ENCODE measurements around the gene FXYD7. TPM values are rescaled to one million over a fixed set of nuclear protein-coding genes. Genes with fewer than 3 reads are reported as not detected.

The FXYD7 gene
- polyA plus RNA-seq, 3 donors = 0.16 TPM; not detected in 2

DNA sequence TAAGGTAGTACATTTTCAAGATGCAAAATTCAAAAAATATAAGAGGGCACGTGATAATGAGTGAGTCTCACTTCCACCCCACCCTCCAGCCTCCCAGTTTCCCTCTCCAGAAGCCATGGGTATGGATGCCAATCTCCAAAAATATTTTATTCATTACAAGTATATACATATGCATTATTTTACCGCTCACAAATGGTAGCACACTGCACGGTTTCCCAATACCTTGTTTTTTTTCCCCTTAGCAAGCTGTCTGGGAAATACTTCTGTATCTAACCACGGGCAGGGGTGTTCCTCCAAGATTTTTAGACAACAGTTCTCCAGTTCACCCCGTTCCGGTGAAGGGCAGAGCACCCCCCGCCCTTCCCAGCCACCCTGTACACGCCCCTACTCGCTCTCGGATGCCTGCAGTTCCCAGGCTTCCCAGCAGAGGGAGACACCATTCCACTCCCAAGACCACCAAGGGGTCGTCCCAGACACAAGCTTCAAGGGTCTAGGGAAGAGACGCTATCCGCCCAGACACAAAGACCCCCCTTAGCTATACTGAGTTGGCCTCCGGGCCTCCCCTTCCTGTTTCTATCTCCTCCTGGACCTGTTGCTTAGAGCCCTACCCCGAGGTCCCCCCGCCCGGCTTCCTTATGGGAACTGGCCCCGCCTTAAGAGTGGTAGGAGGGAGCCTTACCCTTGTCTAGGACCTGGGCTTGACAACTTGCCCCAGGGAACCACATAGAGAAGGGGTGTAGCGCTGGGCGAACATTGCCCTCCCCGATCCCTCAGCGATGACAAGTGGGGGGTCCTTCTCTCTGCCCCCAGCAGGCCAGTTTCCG, 28.5 kb upstream of the FXYD7 start:
- H3K9me3 Mint-ChIP-seq = peaks cover 0 to 2% (median 0%) of the 10 kb centered on the region in 7 donors
- Histone ChIP-seq H3K4me2 (replicated peaks; ENCODE audit: extremely low read depth, low read length, poor library complexity, severe bottlenecking) (peak overlapping the region; percentile 25), H3K4me3 (replicated peaks in 1 of 3; ENCODE audit: low read depth in 2 of 3, low read length in 3 of 3) (no peak overlapping the region), H3K9ac (ENCODE audit: insufficient read depth, low read length, poor library complexity, severe bottlenecking) (no peak overlapping the region), H3K27ac (ENCODE audit: low read depth in 1 of 2, low read length in 2 of 2) (no peak overlapping the region), H3K9me3 (replicated peaks in 1 of 2; ENCODE audit: control insufficient read depth in 1 of 2, insufficient read depth in 1 of 2, low read length in 2 of 2) (no peaks in the 10 kb centered on the region), H3K79me2 (ENCODE audit: insufficient read depth, low read length) (no peaks in the 10 kb centered on the region), H2AFZ (ENCODE audit: insufficient read depth, low read depth, low read length, poor library complexity, severe bottlenecking) (peak overlapping the region; percentile 48), H3K27me3 (ENCODE audit: control insufficient read depth in 2 of 2, insufficient read depth in 2 of 2, low read length in 2 of 2) (no peaks in the 10 kb centered on the region), H3K4me1 (ENCODE audit: control insufficient read depth in 1 of 2, insufficient read depth in 2 of 2, low read length in 2 of 2) (peaks cover 12 to 17% of the 10 kb centered on the region in 2 donors), H4K20me1 (ENCODE audit: insufficient read depth, low read length) (no peaks in the 10 kb centered on the region), H3K36me3 (replicated peaks in 1 of 2; ENCODE audit: control insufficient read depth in 1 of 2, insufficient read depth in 2 of 2, low read length in 2 of 2) (no peaks in the 10 kb centered on the region)
- no peak overlapping the region for H3K27ac Mint-ChIP-seq
- H3K4me3 Mint-ChIP-seq = peak overlapping the region in 1 of 2 donors; percentile 53
- TF ChIP-seq, protein P1, sequence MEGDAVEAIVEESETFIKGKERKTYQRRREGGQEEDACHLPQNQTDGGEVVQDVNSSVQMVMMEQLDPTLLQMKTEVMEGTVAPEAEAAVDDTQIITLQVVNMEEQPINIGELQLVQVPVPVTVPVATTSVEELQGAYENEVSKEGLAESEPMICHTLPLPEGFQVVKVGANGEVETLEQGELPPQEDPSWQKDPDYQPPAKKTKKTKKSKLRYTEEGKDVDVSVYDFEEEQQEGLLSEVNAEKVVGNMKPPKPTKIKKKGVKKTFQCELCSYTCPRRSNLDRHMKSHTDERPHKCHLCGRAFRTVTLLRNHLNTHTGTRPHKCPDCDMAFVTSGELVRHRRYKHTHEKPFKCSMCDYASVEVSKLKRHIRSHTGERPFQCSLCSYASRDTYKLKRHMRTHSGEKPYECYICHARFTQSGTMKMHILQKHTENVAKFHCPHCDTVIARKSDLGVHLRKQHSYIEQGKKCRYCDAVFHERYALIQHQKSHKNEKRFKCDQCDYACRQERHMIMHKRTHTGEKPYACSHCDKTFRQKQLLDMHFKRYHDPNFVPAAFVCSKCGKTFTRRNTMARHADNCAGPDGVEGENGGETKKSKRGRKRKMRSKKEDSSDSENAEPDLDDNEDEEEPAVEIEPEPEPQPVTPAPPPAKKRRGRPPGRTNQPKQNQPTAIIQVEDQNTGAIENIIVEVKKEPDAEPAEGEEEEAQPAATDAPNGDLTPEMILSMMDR (IDR thresholded peaks at IDR 0.05) = peak; percentile 97
- H3K27me3 Mint-ChIP-seq (ENCODE audit: low read depth in 3 of 3) = peaks cover 9 to 25% (median 20%) of the 10 kb centered on the region in 3 donors
- intact Hi-C loops (cut with micrococcal nuclease) = no loop called here
- peak; percentile 30 to 44 (median 30) for DNase-seq
- WGBS (ENCODE audit: insufficient coverage) = 4% methylated on average over 10 of the region's 23 CpGs
- peaks cover 15% of the 10 kb centered on the region for H3K4me1 Mint-ChIP-seq
- H3K36me3 Mint-ChIP-seq = no peaks in the 10 kb centered on the region

DNA sequence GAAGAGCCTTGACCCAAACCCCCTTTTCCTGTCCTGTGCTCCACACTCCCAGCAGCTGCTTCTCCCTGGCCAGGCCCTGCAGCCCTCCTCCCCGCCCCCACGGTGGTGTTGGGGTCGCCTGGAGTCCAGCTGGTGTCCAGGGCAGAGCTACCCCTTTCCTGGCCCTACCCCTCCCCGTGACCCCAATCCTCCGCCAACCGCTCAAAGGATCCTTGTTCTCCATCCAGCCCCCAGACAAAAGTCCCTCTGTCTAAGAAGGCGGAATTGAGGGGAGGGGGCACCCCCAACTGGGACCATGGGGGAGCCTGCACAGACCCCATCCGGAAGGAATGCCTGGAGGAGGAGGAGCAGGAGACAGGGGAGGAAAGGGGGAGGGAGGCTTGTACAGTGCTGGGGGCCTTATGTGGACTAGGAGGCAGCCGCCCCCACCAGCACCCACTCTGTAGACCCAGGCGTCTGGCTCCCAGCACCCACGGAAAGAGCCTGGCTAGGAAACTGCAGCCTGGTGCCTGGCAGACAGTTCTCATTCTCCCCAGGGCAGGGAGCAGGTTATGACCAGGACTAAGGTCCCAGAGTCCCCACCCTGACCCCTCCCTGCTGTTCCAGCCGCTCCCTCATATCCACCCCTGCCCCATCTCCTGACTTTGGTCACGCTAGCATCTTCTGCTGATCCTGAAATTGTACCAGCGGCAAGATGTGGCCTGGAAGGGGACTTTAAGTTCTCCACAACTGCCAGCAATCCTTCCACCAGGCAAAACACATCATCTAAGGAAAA, 27.7 kb upstream of the FXYD7 start, which contains the start of gene FXYD3:
Gene FXYD3 (plus strand): TSS at position 647 of the 775 bp plus-strand sequence. CDS start 3,554 bp downstream, outside the sequence.
- Mint-ChIP-seq H3K4me3 (peak within 1 kb of the TSS in 1 of 2 donors; percentile 53), H3K4me1 (peaks cover 23% of the 10 kb centered on the region), H3K9me3 (peaks cover 0 to 2% (median 0%) of the 10 kb centered on the region in 7 donors), H3K27me3 (ENCODE audit: low read depth in 3 of 3) (peaks cover 6 to 21% (median 17%) of the 10 kb centered on the region in 3 donors), H3K27ac (peak within 1 kb of the TSS in 1 of 7 donors; percentile 34), H3K36me3 (no peaks in the 10 kb centered on the region)
- H3K9ac ChIP-seq (ENCODE audit: insufficient read depth, low read length, poor library complexity, severe bottlenecking) = no peak within 1 kb of the TSS
- peak within 1 kb of the TSS; percentile 25 for H3K4me2 ChIP-seq (replicated peaks; ENCODE audit: extremely low read depth, low read length, poor library complexity, severe bottlenecking)
- no peak within 1 kb of the TSS for H3K4me3 ChIP-seq (replicated peaks in 1 of 3; ENCODE audit: low read depth in 2 of 3, low read length in 3 of 3)
- H2AFZ ChIP-seq (ENCODE audit: insufficient read depth, low read depth, low read length, poor library complexity, severe bottlenecking) = peak within 1 kb of the TSS; percentile 48
- H3K36me3 ChIP-seq (replicated peaks in 1 of 2; ENCODE audit: control insufficient read depth in 1 of 2, insufficient read depth in 2 of 2, low read length in 2 of 2) = no peaks in the 10 kb centered on the region
- no peaks in the 10 kb centered on the region for H3K27me3 ChIP-seq (ENCODE audit: control insufficient read depth in 2 of 2, insufficient read depth in 2 of 2, low read length in 2 of 2)
- H3K79me2 ChIP-seq (ENCODE audit: insufficient read depth, low read length) = no peaks in the 10 kb centered on the region
- intact Hi-C loops (cut with micrococcal nuclease) = no loop called here
- H3K9me3 ChIP-seq (replicated peaks in 1 of 2; ENCODE audit: control insufficient read depth in 1 of 2, insufficient read depth in 1 of 2, low read length in 2 of 2) = no peaks in the 10 kb centered on the region
- DNase-seq = no peak
- TF ChIP-seq, protein P1 (IDR thresholded peaks at IDR 0.05) = no peak
- 82% methylated on average over 6 of the region's 14 CpGs for WGBS (ENCODE audit: insufficient coverage)
- H3K27ac ChIP-seq (ENCODE audit: low read depth in 1 of 2, low read length in 2 of 2) = no peak within 1 kb of the TSS
- peaks cover 20 to 25% of the 10 kb centered on the region in 2 donors for H3K4me1 ChIP-seq (ENCODE audit: control insufficient read depth in 1 of 2, insufficient read depth in 2 of 2, low read length in 2 of 2)
- H4K20me1 ChIP-seq (ENCODE audit: insufficient read depth, low read length) = no peaks in the 10 kb centered on the region

Data from CD14-positive monocyte (primary cell).